ENCODE measurements around the gene SEPTIN10. TPM values are rescaled to one million over a fixed set of nuclear protein-coding genes. Genes with fewer than 3 reads are reported as not detected.

The SEPTIN10 gene
- total RNA-seq, 2 donors from 2014 or later = 66.3 to 94.9 TPM

DNA sequence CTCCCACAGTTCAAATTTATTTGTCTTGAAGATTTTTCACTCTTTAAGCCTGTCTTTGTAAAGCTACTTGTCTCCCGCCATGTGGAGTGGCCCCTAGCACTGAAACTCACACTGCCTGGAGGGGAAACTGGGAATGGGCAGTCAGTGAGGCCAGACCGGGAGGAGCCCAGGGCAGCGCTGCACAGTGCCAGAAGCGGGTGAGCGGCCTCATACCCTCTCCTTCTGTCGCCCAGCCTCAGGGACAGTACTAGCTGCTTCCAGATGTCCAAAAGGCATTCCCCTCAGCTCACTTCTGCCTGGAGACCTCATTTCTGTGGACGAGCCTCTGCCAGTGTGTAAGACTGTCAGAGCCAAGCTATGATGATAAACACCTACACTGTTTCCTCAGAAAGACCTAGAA, 79.9 kb downstream of the SEPTIN10 start:
- Histone ChIP-seq H3K4me1 (replicated peaks) (no peaks in the 10 kb centered on the region), H3K36me3 (no peaks in the 10 kb centered on the region), H3K27ac (no peak overlapping the region), H3K9me3 (no peaks in the 10 kb centered on the region), H3K4me3 (no peak overlapping the region), H3K27me3 (replicated peaks; ENCODE audit: insufficient read depth) (no peaks in the 10 kb centered on the region)
- no peak for TF ChIP-seq CTCF (IDR thresholded peaks at IDR 0.05)
- TF ChIP-seq POLR2A (IDR thresholded peaks at IDR 0.05) = no peak
- no peak for TF ChIP-seq POLR2AphosphoS5 (IDR thresholded peaks at IDR 0.05)
- DNase-seq (ENCODE audit: low spot score) = no peak
- 85% methylated on average over 7 of the region's 7 CpGs for WGBS
- intact Hi-C loops (cut with DNase I) = no loop called here

DNA sequence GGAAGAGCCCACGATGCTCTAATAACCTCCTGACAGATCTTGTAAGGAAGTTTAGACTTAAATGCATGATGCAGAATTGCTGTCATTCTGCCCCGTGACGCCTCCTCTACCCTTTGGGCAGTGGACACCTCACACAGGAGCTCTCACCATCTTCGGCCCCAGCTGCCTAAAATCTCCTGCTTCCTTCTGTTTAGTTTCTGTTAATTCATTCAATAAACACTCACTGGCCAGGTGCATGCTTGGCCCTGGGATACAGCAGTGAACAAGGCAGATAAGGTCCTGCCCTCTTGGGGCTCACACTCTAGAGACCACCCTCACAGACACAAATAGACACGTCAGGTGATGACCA, 81.1 kb downstream of the SEPTIN10 start:
- DNase-seq (ENCODE audit: low spot score) = no peak
- TF ChIP-seq POLR2AphosphoS5 (IDR thresholded peaks at IDR 0.05) (no peak), CTCF (IDR thresholded peaks at IDR 0.05) (no peak), POLR2A (IDR thresholded peaks at IDR 0.05) (no peak)
- 82% methylated on average over 5 of the region's 5 CpGs for WGBS

GRCh38 chr2:109531896-109532727, 81.7 kb downstream of the SEPTIN10 start:
- Histone ChIP-seq H3K4me1 (replicated peaks) (no peaks in the 10 kb centered on the region), H3K36me3 (no peaks in the 10 kb centered on the region), H3K4me3 (no peak overlapping the region), H3K9me3 (no peaks in the 10 kb centered on the region), H3K27ac (no peak overlapping the region), H3K27me3 (replicated peaks; ENCODE audit: insufficient read depth) (no peaks in the 10 kb centered on the region)
- WGBS = 83% methylated on average over 10 of the region's 10 CpGs
- no peak for DNase-seq (ENCODE audit: low spot score)
- no peak for TF ChIP-seq POLR2AphosphoS5 (IDR thresholded peaks at IDR 0.05)
- TF ChIP-seq CTCF (IDR thresholded peaks at IDR 0.05) = no peak
- no peak for TF ChIP-seq POLR2A (IDR thresholded peaks at IDR 0.05)
- intact Hi-C loops (cut with DNase I) = no loop called here

More for the DNA sequence above, 81.1 kb downstream of the SEPTIN10 start:
- H3K9me3 ChIP-seq = no peaks in the 10 kb centered on the region
- no peaks in the 10 kb centered on the region for H3K4me1 ChIP-seq (replicated peaks)
- H3K27ac ChIP-seq = no peak overlapping the region
- intact Hi-C loops (cut with DNase I) = no loop called here
- no peaks in the 10 kb centered on the region for H3K36me3 ChIP-seq
- no peaks in the 10 kb centered on the region for H3K27me3 ChIP-seq (replicated peaks; ENCODE audit: insufficient read depth)
- no peak overlapping the region for H3K4me3 ChIP-seq

DNA sequence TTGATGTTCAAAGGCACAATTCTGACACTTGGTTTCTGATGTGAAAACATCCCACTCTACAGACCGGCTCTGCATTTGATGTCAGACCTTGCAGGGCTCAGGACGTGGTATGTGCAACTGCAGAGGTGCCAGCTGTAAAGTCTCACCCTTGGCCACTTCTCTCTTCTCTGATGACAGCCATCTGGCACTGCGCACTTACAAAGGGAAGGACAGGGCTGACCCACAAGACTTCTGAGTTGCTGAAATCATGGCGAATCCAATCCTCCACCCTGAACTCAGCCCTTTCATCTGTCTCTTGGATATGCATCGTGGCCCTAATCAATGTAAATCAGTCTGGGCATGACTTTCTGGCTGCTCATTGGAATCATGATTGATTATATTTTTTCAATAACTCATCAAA, 82.5 kb downstream of the SEPTIN10 start:
- Histone ChIP-seq H3K36me3 (no peaks in the 10 kb centered on the region), H3K9me3 (no peaks in the 10 kb centered on the region), H3K27ac (no peak overlapping the region), H3K27me3 (replicated peaks; ENCODE audit: insufficient read depth) (no peaks in the 10 kb centered on the region), H3K4me3 (no peak overlapping the region), H3K4me1 (replicated peaks) (no peaks in the 10 kb centered on the region)
- 85% methylated on average over 5 of the region's 5 CpGs for WGBS
- TF ChIP-seq POLR2AphosphoS5 (IDR thresholded peaks at IDR 0.05) = no peak
- TF ChIP-seq CTCF (IDR thresholded peaks at IDR 0.05) = no peak
- no peak for TF ChIP-seq POLR2A (IDR thresholded peaks at IDR 0.05)
- DNase-seq (ENCODE audit: low spot score) = no peak
- intact Hi-C loops (cut with DNase I) = no loop called here

DNA sequence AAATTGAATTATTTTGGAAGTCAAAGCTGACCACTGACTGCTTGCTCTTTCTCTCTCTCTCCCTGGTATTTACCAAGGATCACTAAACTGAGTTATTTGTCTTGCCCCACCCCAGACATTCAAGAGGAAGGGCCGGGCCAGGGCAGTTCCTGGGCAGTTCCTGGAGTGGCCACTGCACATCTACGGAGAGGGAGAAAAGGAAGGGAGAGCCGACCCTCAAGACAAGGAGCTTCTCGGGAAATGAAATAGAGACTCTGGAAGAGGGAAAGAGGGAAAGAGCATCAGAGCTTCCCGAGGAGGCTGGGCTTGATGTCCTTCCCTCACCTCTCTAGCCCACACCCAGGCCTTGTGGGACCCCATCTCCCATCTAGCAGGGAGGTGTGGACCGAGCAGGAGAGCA, 83.1 kb downstream of the SEPTIN10 start:
- Histone ChIP-seq H3K27me3 (replicated peaks; ENCODE audit: insufficient read depth) (no peaks in the 10 kb centered on the region), H3K4me1 (replicated peaks) (no peaks in the 10 kb centered on the region), H3K4me3 (no peak overlapping the region), H3K9me3 (no peaks in the 10 kb centered on the region), H3K36me3 (no peaks in the 10 kb centered on the region), H3K27ac (no peak overlapping the region)
- no peak for DNase-seq (ENCODE audit: low spot score)
- TF ChIP-seq POLR2A (IDR thresholded peaks at IDR 0.05) = no peak
- TF ChIP-seq POLR2AphosphoS5 (IDR thresholded peaks at IDR 0.05) = no peak
- peak in 1 of 4 experiments; percentile 9 for TF ChIP-seq CTCF (IDR thresholded peaks at IDR 0.05)
- 57% methylated on average over 6 of the region's 6 CpGs for WGBS
- intact Hi-C loops (cut with DNase I) = no loop called here
